Uterus (tissue), 2 donors: ENCODE results near the gene EXOSC6.
"Not testable (repeated sequence)": the region's sequence is repeated elsewhere in the genome, so short reads cannot be mapped to it uniquely, and the experiment has no call there.

Experiments used
- CTCF ChIP-seq, 4 experiments: fragments of 200-600 bp in 2 of 4; fragments of 450-650 bp in 2 of 4; sonication (generic) in 2 of 4; IDR thresholded peaks; one replicate each; pipeline ENCODE4 v1.5.1; 2016 to 2019; ENCODE audit warnings: antibody characterized with exemption in 4 of 4, mild to moderate bottlenecking in 2 of 4, moderate library complexity in 1 of 4
- POLR2A ChIP-seq, 2 donors: fragments of 450-650 bp; IDR thresholded peaks; one replicate each; pipeline ENCODE4 v1.6.1; 2016; ENCODE audit warnings: antibody characterized with exemption in 2 of 2, mild to moderate bottlenecking in 1 of 2, moderate library complexity in 1 of 2

- TF ChIP-seq CTCF, POLR2A (IDR thresholded peaks at IDR 0.05): not testable (repeated sequence)
These were observed 53.5 kb downstream of the EXOSC6 start for GRCh38 chr16:70198230-70198629.
